Measurements from ENCODE around the gene SHC1.

SHC1 gene

DNA sequence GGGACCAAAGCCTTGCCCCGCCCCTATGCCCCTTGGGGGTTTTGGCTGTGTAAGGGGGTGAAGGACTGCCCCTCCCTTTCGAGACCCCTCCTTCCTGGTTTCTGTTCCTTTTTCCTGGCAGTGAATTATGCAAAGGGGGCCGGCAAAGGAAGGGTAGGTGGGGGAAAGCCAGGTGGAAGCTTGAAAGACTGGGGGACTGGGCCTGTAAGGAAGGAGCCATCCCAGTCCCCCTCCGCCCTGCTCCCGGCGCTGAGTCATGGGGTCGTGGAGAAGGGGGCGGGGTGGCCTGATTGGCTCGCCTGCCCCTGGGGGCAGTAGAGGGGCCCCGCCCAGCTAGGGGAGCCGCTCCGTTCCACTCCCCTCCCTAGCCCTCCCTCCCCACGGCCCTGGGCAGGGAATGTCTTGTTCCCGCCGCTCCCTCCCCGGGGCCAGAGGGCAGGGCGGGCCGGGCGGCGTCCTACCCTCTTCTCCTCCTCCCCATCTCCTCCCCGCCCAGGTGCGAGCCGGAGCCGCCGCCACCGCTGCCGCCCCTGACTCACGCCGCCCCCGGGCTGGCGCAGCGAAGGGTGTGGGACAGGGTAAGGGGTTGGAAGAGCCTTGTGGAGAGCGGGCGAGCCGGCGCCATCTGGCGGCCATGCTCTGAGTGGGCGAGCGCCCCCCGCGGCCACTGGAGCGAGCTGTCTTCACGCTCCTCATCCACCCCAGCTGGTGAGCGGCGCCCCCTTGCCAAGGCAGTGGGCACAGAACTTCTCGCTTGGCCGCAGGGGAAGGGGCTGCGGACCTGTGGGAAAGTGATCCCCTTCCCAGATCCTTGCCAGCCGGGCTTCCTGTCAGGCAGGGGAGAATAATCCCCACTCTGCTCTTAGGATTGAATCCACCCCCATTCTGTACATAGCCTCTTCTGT lies 46.7 kb upstream of the SHC1 start (continued):
- TF ChIP-seq, protein P1, sequence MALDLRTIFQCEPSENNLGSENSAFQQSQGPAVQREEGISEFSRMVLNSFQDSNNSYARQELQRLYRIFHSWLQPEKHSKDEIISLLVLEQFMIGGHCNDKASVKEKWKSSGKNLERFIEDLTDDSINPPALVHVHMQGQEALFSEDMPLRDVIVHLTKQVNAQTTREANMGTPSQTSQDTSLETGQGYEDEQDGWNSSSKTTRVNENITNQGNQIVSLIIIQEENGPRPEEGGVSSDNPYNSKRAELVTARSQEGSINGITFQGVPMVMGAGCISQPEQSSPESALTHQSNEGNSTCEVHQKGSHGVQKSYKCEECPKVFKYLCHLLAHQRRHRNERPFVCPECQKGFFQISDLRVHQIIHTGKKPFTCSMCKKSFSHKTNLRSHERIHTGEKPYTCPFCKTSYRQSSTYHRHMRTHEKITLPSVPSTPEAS (tag by site-specific recombination; IDR thresholded peaks at IDR 0.05) = no peak
- TF ChIP-seq ZBTB1 (tag by site-specific recombination; IDR thresholded peaks at IDR 0.05) = no peak
- peak; percentile 99 for TF ChIP-seq ZEB2 (tag by site-specific recombination; IDR thresholded peaks at IDR 0.05)
- TF ChIP-seq ZNF549 (tag by site-specific recombination; IDR thresholded peaks at IDR 0.05) = no peak
- TF ChIP-seq ZNF341 (tag by site-specific recombination; IDR thresholded peaks at IDR 0.05; ENCODE audit: low read depth) = peak; percentile 100
- TF ChIP-seq ZNF658 (tag by site-specific recombination; IDR thresholded peaks at IDR 0.05) = no peak
- TF ChIP-seq ZNF626 (tag by site-specific recombination; IDR thresholded peaks at IDR 0.05) = no peak
- peak; percentile 85 for TF ChIP-seq ZNF639 (tag by site-specific recombination; IDR thresholded peaks at IDR 0.05)
- peak; percentile 68; the same call in 1 of the 2 replicates for TF ChIP-seq ZNF76 (tag by site-specific recombination; IDR thresholded peaks at IDR 0.05; ENCODE audit: borderline replicate concordance, low read depth)
- no peak for TF ChIP-seq ZNF16 (tag by site-specific recombination; IDR thresholded peaks at IDR 0.05; ENCODE audit: low read depth)
- peak; percentile 91 for TF ChIP-seq PRDM10 (tag by site-specific recombination; IDR thresholded peaks at IDR 0.05)
- no peak; the same call in 1 of the 2 replicates for TF ChIP-seq FEZF1 (tag by site-specific recombination; IDR thresholded peaks at IDR 0.05)
- peak; percentile 82 for TF ChIP-seq ZNF692 (tag by site-specific recombination; IDR thresholded peaks at IDR 0.05)
- no peak for TF ChIP-seq ZFP69B (tag by site-specific recombination; IDR thresholded peaks at IDR 0.05)
- no peak for TF ChIP-seq ZNF585B (tag by site-specific recombination; IDR thresholded peaks at IDR 0.05)
- no peak for TF ChIP-seq ZNF768 (tag by site-specific recombination; IDR thresholded peaks at IDR 0.05)
- TF ChIP-seq ATF2 (tag by site-specific recombination; IDR thresholded peaks at IDR 0.05; ENCODE audit: low read depth) = no peak
- TF ChIP-seq ZNF114 (tag by site-specific recombination; IDR thresholded peaks at IDR 0.05) = no peak
- TF ChIP-seq, protein P2, sequence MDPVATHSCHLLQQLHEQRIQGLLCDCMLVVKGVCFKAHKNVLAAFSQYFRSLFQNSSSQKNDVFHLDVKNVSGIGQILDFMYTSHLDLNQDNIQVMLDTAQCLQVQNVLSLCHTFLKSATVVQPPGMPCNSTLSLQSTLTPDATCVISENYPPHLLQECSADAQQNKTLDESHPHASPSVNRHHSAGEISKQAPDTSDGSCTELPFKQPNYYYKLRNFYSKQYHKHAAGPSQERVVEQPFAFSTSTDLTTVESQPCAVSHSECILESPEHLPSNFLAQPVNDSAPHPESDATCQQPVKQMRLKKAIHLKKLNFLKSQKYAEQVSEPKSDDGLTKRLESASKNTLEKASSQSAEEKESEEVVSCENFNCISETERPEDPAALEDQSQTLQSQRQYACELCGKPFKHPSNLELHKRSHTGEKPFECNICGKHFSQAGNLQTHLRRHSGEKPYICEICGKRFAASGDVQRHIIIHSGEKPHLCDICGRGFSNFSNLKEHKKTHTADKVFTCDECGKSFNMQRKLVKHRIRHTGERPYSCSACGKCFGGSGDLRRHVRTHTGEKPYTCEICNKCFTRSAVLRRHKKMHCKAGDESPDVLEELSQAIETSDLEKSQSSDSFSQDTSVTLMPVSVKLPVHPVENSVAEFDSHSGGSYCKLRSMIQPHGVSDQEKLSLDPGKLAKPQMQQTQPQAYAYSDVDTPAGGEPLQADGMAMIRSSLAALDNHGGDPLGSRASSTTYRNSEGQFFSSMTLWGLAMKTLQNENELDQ (tag by site-specific recombination; IDR thresholded peaks at IDR 0.05; ENCODE audit: low read depth) = no peak
- no peak for TF ChIP-seq ZNF416 (tag by site-specific recombination; IDR thresholded peaks at IDR 0.05)
- no peak for TF ChIP-seq ZNF704 (tag by site-specific recombination; IDR thresholded peaks at IDR 0.05)
- peak; percentile 88 for TF ChIP-seq ZNF660 (tag by site-specific recombination; IDR thresholded peaks at IDR 0.05)
- no peak for TF ChIP-seq HOXA7 (CRISPR knock-in tag; IDR thresholded peaks at IDR 0.05; ENCODE audit: borderline replicate concordance)
- TF ChIP-seq RBAK (tag by site-specific recombination; IDR thresholded peaks at IDR 0.05) = no peak
- 0 out of 2 replicates have a peak, but pooled peaks have one; percentile 56 for TF ChIP-seq ZNF202 (tag by site-specific recombination; IDR thresholded peaks at IDR 0.05; ENCODE audit: borderline replicate concordance)
- peak; percentile 92 for TF ChIP-seq ZNF391 (tag by site-specific recombination; IDR thresholded peaks at IDR 0.05; ENCODE audit: borderline replicate concordance, low read depth)

Data from HEK293 (cell line).